Measurements from ENCODE around the gene NEB.
"Not testable (repeated sequence)": the region's sequence is repeated elsewhere in the genome, so short reads cannot be mapped to it uniquely, and the experiment has no call there.

Gene NEB

DNA sequence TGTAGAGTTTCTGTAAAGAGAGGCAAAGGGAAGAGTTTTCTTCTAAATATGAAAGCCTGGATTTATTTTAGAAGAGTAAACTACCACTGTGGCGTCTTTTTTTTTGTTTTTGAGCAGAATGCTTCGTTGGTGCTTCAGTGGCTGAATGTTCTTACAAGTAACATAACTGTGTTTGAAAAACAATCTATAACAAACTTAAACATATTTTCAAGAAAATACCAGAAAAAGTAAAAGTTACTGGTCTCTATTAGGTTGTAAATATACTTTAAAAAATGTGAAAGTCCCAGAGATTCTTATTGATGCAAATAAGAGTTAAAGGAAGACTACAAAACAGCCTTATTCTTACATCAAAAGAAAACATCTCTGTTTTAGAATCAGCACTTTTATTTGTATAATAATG lies 76.2 kb downstream of the NEB start:
- CTCF ChIA-PET = no interaction called here
- DNase-seq = no peak
- Mint-ChIP-seq H3K9me3 (no peaks in the 10 kb centered on the region), H3K36me3 (no peaks in the 10 kb centered on the region), H3K27me3 (peaks cover 7% of the 10 kb centered on the region), H3K4me1 (no peaks in the 10 kb centered on the region), H3K27ac (no peak overlapping the region), H3K4me3 (no peak overlapping the region)

DNA sequence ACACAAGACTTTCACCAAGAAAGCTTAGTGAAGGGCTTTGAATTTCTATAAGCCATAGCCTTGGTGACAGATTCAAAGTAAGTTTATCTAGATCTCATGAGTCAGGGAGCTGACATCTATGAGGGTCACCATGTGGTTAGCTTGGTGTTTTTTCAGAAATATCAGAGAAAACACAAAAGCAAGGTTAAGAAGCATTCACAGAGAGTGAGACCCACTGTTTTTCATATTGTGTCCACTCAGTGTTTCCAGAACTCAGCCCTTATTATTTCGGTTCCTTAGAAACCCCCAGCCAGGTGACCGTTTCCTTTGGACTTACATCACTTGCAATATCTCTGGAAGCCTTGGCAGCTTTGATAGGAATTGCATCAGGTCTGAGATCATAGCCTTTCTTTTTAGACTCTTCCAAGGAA lies 76.6 kb downstream of the NEB start:
- no peak for DNase-seq
- H3K36me3 Mint-ChIP-seq = no peaks in the 10 kb centered on the region
- no peak overlapping the region for H3K4me3 Mint-ChIP-seq
- H3K4me1 Mint-ChIP-seq = no peaks in the 10 kb centered on the region
- CTCF ChIA-PET = no interaction called here
- H3K27ac Mint-ChIP-seq = no peak overlapping the region
- H3K9me3 Mint-ChIP-seq = no peaks in the 10 kb centered on the region
- H3K27me3 Mint-ChIP-seq = peaks cover 11% of the 10 kb centered on the region

DNA sequence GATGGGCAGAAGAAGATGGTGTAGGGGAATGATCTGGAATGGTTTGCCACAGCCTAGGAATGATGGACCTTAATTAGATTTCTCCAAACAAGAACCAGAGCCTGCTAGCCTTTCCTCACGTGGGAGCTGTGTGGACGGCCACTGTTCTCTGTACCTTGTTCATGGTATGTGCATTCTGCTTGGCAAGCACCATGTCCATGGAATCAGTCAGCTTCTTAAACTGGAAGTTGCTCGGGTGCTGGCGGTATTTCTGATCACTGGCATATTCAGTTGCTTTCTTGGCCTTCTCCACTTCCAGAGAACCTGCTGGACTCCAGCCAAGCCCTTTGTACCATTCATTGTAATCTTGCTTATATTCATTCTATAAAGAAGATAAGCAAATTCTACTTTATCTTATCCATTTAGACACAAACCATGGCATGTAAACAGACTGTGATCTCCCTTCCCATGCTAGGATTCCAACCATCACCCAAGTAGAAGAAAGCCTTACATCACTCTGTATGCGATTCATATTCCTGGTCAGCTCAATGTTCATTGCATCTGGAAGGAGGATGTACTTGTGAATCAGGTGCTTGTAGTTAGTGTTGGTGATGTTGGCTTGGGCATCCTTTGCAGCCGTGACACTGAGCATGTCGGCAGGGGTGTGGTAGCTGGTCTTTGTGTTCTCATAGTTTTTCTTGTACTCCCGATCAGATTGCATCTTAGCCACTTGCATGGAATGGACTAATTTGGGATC lies 78.4 kb downstream of the NEB start:
- no peak for DNase-seq
- Mint-ChIP-seq H3K9me3 (no peaks in the 10 kb centered on the region), H3K36me3 (no peaks in the 10 kb centered on the region), H3K27me3 (peaks cover 7% of the 10 kb centered on the region), H3K27ac (no peak overlapping the region), H3K4me3 (no peak overlapping the region), H3K4me1 (no peaks in the 10 kb centered on the region)
- CTCF ChIA-PET = no interaction called here

DNA sequence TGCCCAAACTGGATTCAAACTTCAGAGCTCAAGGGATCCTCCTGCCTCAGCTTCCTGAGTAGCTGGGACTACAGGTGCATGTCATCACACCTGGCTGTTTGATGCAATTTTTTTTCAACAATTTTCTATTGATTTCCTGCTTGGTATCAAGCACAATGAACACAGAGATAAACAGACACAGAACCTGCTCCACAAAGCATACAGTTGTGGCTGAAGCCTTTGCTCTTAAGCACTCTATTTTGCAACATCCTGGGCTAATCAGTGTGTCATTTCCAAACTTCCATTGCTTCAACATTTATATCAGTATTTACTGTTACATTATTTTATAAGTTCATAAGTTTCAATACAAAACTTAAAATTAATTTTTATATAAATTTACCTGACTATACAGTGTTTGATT lies 79.4 kb downstream of the NEB start:
- CTCF ChIA-PET = no interaction called here
- no peaks in the 10 kb centered on the region for H3K4me1 Mint-ChIP-seq
- H3K36me3 Mint-ChIP-seq = no peaks in the 10 kb centered on the region
- no peak overlapping the region for H3K4me3 Mint-ChIP-seq
- no peak overlapping the region for H3K27ac Mint-ChIP-seq
- no peak for DNase-seq
- peaks cover 10% of the 10 kb centered on the region for H3K27me3 Mint-ChIP-seq
- no peaks in the 10 kb centered on the region for H3K9me3 Mint-ChIP-seq

DNA sequence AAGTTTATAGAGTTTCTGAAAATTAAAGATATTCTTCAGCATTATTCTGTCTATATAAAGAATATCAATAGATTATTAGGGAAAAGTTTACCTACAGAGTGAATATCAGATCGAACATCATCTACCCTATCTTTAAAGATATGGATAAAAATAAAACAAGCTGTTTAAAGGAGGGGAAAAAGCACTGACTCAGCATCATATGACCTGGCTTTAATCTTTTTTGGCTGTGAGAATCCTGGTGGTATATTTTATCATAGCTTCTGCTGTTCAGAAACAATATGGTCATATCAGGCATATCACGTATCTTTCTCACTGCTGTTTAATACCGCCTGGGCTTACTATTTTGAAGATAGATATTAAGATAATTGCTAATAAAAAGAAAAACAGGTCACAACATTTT lies 80.2 kb downstream of the NEB start:
- peaks cover 10% of the 10 kb centered on the region for H3K27me3 Mint-ChIP-seq

DNA sequence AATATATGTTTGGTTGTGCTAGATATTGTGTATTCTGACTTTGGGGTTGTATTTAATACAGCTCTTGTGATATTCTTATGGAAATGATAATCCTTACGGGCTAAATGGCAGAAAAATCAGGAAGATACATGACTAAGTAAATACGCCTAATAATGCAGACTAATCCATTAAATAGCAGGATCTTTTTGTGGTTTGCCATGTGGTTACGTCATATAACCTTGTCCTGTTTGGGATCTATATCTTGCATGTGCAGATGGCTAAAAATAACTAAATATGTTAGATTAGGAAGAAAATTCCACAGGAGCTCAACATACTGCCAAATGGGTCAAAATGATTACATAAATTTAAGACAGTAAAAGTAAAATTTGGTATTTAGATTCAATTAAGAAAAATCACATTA lies 83.0 kb downstream of the NEB start:
- Mint-ChIP-seq H3K9me3 (peaks cover 3% of the 10 kb centered on the region), H3K27me3 (peaks cover 7% of the 10 kb centered on the region), H3K27ac (no peak overlapping the region), H3K36me3 (peaks cover 3% of the 10 kb centered on the region), H3K4me1 (peaks cover 3% of the 10 kb centered on the region), H3K4me3 (no peak overlapping the region)
- CTCF ChIA-PET = interaction anchor here (1.1 to 1.2 kb wide), 2 partner anchors 13 to 25 kb away, joined by 3 to 5 read pairs; no protein-coding TSS in a partner anchor
- no peak for DNase-seq

More for the DNA sequence above, 80.2 kb downstream of the NEB start:
- no peaks in the 10 kb centered on the region for H3K9me3 Mint-ChIP-seq
- H3K27ac Mint-ChIP-seq = no peak overlapping the region
- no peak for DNase-seq
- no peaks in the 10 kb centered on the region for H3K4me1 Mint-ChIP-seq
- H3K4me3 Mint-ChIP-seq = no peak overlapping the region
- CTCF ChIA-PET = no interaction called here
- H3K36me3 Mint-ChIP-seq = no peaks in the 10 kb centered on the region

DNA sequence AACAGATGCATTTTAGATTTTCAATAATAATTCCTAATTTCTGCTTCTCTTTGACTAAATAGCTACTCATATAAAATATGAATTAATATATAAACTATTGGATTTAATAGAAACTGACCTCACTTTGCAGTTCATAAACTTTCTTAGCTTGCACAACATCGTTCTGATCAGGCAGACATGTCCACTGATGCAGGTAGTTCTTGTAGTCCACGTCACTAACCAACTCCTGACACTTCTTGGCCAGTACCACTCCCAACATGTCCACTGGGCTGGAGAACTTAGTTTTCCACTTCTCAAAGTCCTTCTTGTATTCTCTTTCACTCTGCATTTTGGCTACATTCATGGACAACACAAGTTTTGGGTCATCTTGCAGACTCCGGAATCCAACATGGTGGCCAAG lies 83.8 kb downstream of the NEB start:
- Mint-ChIP-seq H3K4me1 (peaks cover 5% of the 10 kb centered on the region), H3K36me3 (peaks cover 3% of the 10 kb centered on the region), H3K9me3 (peaks cover 3% of the 10 kb centered on the region), H3K4me3 (no peak overlapping the region), H3K27ac (no peak overlapping the region), H3K27me3 (peaks cover 7% of the 10 kb centered on the region)
- CTCF ChIA-PET = interaction anchor here (1.2 kb wide), 1 partner anchor 24 kb away, joined by 3 read pairs; no protein-coding TSS in a partner anchor
- DNase-seq = no peak

DNA sequence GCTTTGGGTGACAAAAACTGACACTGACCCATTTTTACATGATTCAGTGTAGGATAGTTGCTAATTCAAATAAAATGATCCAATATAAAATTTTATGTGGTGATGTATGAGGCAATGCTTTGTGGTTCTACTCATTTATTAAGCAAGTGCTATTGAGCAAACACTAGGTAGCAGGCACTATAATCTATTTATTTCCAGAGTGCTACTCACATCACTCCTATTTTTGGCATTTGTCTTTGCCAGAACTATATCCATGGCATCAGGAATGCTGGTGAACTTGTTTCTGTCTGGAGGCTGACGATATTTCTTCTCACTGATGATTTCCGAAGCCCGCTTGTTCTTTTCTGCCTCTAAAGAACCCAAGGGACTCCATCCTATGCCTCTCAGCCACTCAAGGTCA lies 84.3 kb downstream of the NEB start:
- H3K27ac Mint-ChIP-seq = no peak overlapping the region
- H3K4me3 Mint-ChIP-seq = no peak overlapping the region
- peaks cover 3% of the 10 kb centered on the region for H3K9me3 Mint-ChIP-seq
- H3K4me1 Mint-ChIP-seq = peaks cover 5% of the 10 kb centered on the region
- H3K36me3 Mint-ChIP-seq = peaks cover 3% of the 10 kb centered on the region
- no peak for DNase-seq
- CTCF ChIA-PET = no interaction called here
- peaks cover 7% of the 10 kb centered on the region for H3K27me3 Mint-ChIP-seq

DNA sequence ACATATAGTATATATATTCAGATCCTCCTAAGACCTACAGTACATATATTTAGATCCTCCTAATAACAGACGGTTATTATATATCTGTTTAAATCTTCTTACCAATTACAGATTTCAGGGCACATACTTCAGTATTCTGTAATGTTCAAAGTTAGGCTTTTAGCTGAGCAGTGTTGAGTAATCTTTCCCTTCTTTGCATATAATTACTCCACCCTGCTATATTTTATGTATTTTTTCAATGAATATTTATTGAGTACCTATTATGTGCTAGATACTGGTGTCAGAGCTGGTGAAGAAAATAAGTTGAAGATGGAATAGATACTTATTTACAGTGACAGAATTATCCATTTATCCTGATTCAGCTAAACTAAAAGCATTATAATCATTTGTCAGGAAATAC lies 84.9 kb downstream of the NEB start:
- CTCF ChIA-PET = interaction anchor here (1.3 kb wide), 1 partner anchor 356 kb away, joined by 3 read pairs; no protein-coding TSS in a partner anchor
- peaks cover 3% of the 10 kb centered on the region for H3K36me3 Mint-ChIP-seq

DNA sequence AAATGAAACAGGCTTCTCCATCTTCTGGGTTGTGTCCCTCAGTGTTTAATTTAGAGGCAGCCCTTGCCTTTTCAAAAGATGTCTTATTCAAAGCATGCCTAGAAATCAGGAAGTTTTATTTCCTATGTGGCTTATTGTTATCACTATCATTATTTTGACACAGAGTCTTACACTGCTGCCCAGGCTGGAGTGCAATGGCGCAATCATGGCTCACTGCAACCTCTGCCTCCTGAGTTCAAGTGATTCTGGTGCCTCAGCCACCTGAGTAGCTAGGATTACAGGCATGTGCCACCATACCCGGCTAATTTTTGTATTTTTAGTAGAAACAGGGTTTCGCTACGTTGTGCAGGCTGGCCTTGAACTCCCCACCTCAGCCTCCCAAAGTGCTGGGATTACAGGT lies 87.8 kb downstream of the NEB start:
- CTCF ChIA-PET, H3K27ac Mint-ChIP-seq, H3K4me1 Mint-ChIP-seq: not testable (repeated sequence)

More for the DNA sequence above, 84.9 kb downstream of the NEB start:
- no peak for DNase-seq
- no peak overlapping the region for H3K27ac Mint-ChIP-seq
- peaks cover 7% of the 10 kb centered on the region for H3K27me3 Mint-ChIP-seq
- H3K4me1 Mint-ChIP-seq = peaks cover 5% of the 10 kb centered on the region
- H3K4me3 Mint-ChIP-seq = no peak overlapping the region
- H3K9me3 Mint-ChIP-seq = peaks cover 3% of the 10 kb centered on the region

DNA sequence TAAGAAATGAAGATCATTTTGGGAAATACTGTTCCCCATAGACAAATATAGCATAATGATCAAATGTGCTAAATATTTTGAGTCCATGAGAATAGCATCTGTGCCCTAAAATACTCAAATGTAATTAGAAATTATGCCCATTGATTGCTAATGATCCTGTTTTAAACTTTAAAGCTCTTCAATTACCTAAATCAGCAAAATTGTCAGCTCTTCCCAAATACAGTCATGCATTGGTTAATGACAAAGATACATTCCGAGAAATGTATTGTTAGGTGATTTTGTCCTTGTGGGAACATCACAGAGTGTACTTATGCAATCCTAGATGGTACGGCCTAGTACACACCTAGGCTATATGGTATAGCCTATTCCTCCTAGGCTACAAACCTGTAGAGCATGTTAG lies 89.7 kb downstream of the NEB start:
- no peak for DNase-seq
- H3K27ac Mint-ChIP-seq = no peak overlapping the region
- H3K4me3 Mint-ChIP-seq = no peak overlapping the region
- H3K27me3 Mint-ChIP-seq = no peaks in the 10 kb centered on the region
- H3K36me3 Mint-ChIP-seq = peaks cover 6% of the 10 kb centered on the region
- H3K4me1 Mint-ChIP-seq = peaks cover 13% of the 10 kb centered on the region
- CTCF ChIA-PET = no interaction called here
- H3K9me3 Mint-ChIP-seq = peaks cover 3% of the 10 kb centered on the region

More for the DNA sequence above, 87.8 kb downstream of the NEB start:
- H3K27me3 Mint-ChIP-seq, H3K4me3 Mint-ChIP-seq, H3K9me3 Mint-ChIP-seq, DNase-seq, H3K36me3 Mint-ChIP-seq: not testable (repeated sequence)

DNA sequence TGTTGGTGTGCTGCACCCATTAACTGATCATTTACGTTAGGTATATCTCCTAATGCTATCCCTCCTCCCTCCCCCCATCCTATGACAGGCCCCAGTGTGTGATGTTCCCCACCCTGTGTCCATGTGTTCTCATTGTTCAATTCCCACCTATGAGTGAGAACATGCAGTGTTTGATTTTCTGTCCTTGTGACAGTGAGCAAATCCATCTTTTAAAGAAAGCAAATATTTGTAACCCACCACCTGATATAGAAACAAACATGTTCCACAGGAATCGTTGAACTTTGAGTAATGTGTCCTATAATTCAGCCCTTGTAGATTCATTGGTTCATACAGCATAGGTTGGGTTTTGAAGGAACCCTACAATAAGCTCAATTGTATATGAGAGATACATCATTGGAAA lies 92.4 kb downstream of the NEB start:
- DNase-seq, CTCF ChIA-PET, H3K27ac Mint-ChIP-seq, H3K27me3 Mint-ChIP-seq, H3K36me3 Mint-ChIP-seq, H3K9me3 Mint-ChIP-seq, H3K4me3 Mint-ChIP-seq: not testable (repeated sequence)
- peaks cover 40% of the 10 kb centered on the region for H3K4me1 Mint-ChIP-seq

DNA sequence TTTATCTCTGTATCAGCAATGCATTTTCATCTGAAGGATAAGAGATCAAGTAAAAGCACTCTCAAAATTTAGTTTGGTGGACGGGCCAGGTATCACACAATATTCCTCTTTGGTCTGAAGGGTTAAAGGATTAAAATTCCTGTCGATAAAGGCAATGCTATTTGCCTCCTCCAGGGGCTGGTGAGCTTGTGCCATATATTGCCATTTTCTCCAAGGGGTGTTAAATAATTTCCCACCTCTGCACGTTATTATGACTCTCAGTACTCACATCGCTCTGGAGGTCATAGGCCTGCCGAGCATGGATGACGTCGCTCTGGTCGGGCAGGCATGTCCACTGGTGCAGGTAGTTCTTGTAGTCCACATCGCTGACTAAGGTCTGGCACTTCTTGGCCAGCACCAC lies 94.2 kb downstream of the NEB start:
- peaks cover 5% of the 10 kb centered on the region for H3K9me3 Mint-ChIP-seq
- CTCF ChIA-PET = no interaction called here
- H3K36me3 Mint-ChIP-seq = peaks cover 10% of the 10 kb centered on the region
- no peak overlapping the region for H3K4me3 Mint-ChIP-seq
- DNase-seq = no peak
- no peaks in the 10 kb centered on the region for H3K27me3 Mint-ChIP-seq
- H3K27ac Mint-ChIP-seq = no peak overlapping the region
- peaks cover 47% of the 10 kb centered on the region for H3K4me1 Mint-ChIP-seq

DNA sequence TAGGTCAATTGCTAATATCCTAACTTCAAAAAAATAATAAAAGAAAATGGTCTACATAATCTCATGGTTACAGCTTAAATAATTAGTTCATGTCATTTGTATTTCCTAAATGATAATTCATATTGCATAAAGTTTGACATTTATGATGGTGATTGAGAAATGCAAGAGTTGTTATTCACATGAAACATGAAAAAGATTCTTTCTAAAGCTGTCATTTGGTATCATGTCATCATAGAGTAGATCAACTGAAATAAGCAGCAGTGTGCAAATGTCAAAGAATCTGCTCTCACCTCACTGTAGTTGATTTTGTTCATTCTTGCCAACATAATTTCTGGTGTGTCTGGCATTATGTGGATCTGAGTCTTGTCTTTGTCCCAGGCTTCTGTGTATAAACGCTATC lies 95.3 kb downstream of the NEB start:
- Mint-ChIP-seq H3K4me1 (peaks cover 51% of the 10 kb centered on the region), H3K27me3 (no peaks in the 10 kb centered on the region), H3K4me3 (no peak overlapping the region), H3K27ac (peak overlapping the region; percentile 96), H3K36me3 (peaks cover 14% of the 10 kb centered on the region), H3K9me3 (peaks cover 10% of the 10 kb centered on the region)
- DNase-seq = no peak
- CTCF ChIA-PET = interaction anchor here (1.8 to 2.7 kb wide), 2 partner anchors 13 to 386 kb away, joined by 5 to 11 read pairs; no protein-coding TSS in a partner anchor

DNA sequence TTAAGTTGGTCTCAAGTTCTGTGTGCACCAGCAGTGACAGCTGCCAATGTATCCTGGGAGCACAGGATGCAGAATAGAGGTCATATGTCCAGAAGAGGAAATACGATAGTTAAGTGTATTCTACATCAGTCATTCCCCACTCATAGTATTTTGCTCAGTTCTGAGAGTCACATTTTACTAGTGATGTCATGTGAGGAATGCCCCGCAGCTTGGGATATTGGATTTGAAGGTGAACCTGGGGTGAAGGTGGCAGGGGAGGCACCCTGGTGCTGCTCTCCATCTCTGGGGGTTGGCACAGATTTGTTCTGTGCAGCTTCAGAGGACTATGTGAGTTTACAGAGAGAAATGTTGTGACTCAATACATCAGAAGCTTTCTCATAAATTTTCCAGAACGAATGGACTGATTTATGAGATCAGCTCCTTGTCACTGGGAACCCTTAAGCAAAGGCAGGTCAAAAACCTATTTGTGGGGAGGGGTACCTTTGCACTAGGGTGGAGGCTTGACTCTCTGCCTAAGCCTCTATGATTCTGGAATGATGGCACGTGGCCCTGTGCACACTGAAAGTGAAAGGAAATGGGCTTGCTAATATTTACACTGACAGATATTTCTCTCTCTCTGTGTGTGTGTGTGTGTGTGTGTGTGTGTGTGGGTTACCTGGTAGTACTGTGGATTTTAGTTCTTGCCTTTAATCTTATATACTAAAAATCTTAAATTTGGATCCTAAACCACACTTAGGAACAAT lies 95.9 kb downstream of the NEB start:
- Mint-ChIP-seq H3K27ac (peak overlapping the region; percentile 96), H3K4me1 (peaks cover 57% of the 10 kb centered on the region), H3K27me3 (no peaks in the 10 kb centered on the region), H3K36me3 (peaks cover 18% of the 10 kb centered on the region), H3K4me3 (peak overlapping the region; percentile 53), H3K9me3 (peaks cover 16% of the 10 kb centered on the region)
- peak; percentile 58 for DNase-seq
- CTCF ChIA-PET = interaction anchor here (1.8 to 2.7 kb wide), 2 partner anchors 14 to 387 kb away, joined by 5 to 11 read pairs; no protein-coding TSS in a partner anchor
